GM18867 (cell line): ENCODE data around the gene NCOA7.
A peak's percentile ranks its signal among the peaks of the same experiment; 100 is the strongest.
"Not testable (repeated sequence)": the region's sequence is repeated elsewhere in the genome, so short reads cannot be mapped to it uniquely, and the experiment has no call there.

Source experiments
- ATAC-seq: cut with Tn5 transposase; IDR thresholded peaks from one replicate; pipeline ENCODE4 v1.9.1; 2021; ENCODE audit warnings: mild to moderate bottlenecking, moderate library complexity; ENCODE audit not compliant: unreplicated experiment

NCOA7 gene

DNA sequence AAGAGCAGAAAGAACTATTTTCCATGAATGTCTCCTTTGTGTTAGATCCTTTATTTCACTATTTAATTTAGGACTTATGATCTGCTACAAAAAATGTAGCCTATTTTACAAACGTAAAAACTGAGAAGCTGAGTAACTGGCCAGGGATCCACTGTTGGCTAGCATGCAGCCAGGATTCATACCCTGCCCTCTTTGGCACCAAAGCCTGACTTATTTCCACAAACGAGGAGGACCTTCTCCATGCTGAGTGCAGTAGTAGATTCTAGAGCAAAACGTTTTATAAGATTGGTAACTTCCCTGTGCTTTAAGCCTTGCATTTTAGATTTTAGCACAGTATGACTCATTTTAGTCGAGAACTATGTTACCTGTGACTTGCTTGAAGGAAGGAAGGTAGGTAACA is 74.3 kb downstream of the NCOA7 start:
- ATAC-seq = no peak

DNA sequence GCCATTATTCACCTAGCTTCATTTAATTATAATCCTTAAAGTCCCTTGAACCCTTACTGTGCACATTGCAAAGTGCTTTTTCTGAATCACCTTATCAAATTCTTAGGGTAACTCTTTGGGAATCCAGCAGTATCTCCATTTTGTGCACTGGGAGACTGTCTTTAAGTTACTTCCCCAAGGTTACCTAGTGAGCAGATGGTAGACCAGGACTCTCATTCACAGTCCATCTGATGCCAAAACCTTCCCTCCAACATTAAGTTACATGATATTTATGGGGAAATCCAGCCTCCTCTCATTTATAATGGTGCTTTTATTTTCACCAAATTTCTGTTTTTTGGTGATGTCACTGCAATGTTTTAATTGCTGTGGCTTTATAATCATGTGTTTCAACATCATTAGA is 75.7 kb downstream of the NCOA7 start:
- ATAC-seq = no peak

DNA sequence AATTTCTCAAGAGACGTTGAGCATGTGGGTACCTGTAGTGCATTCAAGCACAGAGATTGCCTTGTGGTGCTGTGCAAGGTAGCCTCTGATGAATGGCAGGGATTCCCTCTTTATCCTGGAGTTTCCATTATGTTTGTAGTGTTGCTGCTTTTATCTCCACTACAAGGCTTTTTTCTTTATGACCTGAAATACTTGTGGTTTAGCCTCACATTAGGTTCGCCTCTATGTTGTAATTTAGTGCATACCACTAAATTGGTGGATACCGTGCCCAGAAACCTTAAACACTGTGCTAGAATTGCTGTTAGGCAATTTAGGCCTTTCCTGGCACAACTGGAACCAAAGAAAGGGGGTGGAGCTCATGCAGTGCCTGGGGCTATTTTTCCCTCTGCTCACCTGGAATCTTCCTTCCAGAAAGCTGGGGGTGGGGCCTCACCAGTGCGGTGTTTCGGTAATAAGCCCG is 76.8 kb downstream of the NCOA7 start:
- ATAC-seq = no peak

DNA sequence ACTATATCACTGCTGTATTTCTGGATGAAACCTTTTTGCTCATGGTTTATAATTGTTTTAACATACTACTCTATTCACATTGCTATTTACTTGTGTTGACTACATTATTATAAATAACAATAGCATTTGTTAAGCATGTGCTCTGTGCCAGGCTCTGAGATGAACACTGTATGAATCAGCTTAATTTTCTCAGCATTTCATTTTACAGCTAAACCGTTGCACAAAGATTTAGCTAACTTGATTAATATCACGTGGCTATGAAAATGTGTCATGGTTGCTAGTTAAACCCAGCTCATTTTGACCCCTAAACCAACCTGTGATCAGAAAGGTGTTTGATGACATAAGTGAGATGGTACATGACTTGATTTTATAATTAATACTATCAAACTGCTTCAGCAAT is 77.5 kb downstream of the NCOA7 start:
- no peak for ATAC-seq

DNA sequence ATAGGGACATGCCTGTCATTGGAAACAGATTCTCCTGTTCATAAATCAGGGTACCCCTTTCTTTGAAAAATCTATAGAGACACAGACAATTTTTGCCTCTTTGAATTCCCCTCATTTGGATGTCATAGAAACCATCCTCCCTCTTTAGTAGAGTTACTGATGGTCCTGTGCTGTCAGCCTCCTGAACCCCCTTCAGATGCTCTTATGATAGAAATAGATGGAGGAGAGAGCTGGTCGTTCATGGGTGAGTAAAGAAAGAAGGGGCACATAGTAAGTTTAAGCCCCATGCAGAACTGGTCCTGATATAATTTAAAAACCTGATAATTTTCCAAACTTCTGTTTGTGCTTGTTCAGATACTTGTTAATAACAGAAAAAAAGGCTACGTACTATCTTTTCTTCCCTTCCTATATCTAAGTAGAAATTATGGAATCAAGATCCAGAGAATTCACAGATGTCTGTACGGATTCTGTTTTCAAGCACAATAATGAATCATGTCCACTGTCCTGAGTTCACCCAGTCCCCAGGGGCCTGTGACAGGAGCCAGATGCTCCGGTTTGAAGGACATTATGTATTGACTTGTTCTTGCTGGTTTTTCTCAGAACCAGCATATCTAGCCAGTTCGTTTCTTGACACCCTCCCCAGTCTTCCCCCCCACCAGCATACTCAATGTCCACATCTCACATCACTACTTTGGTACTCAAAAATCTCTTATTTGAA is 78.1 kb downstream of the NCOA7 start:
- no peak for ATAC-seq

DNA sequence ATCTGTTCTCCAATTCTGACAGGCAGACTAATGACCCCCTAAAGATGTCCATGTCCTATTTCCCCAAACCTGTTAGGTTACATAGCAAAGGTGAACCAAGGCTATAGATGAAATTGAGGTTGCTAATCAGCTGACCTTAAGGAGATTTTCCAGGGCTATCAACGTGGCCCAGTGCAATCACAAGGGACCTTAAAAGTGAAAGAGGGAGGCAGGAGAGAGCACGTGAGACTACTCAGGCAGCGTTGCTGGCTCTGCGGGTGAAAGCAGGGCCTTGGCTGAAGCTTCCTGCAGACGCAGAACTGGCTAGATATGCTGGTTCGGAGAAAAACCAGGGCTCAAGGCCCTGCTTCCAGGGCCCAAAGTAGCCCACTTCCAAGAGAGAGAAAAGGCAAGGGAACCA is 78.7 kb downstream of the NCOA7 start:
- ATAC-seq = no peak

DNA sequence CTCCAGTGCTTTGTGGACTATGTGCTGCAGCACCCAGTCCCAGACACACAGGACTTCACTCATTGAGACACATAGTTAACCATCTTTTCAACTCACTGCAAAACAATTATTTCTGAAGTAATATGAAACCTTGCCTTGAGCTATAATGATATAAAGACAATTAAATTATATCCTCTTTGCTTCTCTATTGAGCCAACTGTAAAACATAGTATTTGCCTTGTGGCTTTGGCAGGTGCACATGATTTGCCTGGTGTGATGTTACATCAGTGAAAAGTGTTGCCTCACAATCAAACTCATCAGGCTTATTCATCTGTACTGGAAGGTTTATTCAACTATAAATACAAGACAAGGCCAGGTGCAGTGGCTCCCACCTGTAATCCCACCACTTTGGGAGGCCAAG is 80.6 kb downstream of the NCOA7 start:
- no peak for ATAC-seq

DNA sequence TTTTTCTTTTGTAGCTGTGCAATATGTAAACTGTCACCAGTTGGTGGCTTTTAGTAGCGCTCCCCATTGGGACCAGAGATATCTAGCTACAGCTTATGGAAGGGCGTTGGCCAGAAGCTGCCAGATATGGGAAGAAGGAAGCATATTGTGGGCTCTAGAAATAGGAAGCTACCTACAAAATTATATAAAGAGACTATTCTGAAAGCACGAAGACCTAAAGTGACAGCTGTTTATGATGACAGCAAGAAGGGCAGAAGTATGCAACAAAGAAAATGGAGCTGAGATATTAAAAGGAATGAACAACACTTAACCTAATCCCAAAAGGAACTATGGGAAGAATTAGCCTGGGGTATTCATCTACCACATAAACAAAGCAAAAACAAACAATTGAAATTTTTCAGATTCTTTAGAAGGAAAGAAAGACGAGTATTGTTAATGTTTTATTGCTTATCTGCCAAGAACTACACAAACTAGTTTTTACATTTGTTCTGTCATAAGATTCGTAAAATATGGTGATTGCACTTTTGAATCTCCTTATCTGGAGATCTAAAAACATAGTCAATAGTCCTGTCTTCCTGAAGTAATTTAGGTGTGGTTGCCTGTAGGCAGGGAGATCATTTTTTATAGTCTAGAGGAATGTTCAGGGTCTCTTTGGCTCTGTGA is 81.6 kb downstream of the NCOA7 start:
- ATAC-seq = no peak

DNA sequence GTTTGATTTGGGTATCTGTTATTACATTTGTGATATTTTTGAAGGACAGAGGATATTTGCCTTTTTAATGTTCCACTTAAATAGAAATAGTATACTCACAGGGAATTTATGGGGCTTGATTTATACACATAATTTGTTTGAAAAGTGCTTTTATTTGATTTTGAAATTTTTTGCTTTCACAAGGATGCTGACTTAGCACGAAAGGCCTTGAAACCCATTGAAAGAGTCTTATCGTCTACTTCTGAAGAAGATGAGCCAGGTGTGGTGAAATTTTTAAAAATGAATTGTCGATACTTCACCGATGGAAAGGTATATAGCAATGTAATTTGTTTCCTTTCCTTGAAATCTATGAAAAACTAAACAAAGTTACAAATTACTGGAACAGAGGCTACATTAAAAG is 91.5 kb downstream of the NCOA7 start:
- no peak for ATAC-seq

DNA sequence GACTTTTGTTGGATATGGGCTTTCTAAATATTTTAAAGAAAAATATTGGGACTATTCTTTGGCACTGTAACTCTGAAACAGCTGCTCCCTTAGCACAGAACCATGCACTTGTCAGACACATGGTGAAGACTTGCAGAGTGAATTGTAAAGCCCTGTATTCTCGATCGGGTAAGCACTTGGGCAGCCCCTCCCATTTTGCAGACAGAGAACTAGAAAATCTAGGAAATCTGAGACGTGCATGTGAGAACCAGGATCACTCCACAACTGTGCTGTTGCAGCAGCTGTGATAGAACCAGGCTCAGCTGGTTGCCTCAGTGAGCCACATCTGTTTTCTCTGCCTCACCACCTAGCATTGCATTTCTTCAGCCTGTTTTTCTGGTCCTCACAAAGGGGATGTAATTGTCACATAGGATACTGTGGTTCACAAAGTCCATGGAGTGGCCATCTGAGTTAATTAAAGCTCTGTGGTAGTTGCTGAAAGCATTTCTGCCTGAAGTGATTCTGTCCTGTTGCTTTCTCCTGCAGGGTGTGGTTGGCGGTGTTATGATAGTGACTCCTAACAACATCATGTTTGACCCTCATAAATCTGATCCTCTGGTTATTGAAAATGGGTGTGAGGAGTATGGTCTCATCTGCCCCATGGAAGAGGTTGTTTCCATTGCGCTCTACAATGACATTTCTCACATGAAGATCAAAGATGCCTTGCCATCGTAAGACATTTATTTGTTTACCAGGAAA is 94.0 kb downstream of the NCOA7 start:
- ATAC-seq = no peak

DNA sequence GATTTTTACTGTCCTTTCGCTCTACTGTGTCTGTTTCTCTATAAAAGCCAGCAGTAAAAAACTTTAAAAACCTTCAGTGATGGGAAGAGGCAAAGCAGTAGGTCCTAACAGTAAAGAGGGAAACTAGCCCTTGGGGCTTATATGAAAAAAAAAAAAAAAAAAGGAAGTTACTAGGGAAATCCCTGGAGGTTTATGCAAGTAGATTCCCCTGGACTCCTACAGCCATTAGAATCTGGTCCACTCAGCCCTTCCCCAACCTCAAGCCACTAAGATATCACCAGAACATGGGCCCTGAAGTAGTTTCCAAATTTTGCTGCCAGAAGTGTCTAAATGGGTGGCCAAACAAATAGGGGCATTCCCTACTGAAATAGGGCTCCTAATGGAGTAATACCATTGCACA is 95.3 kb downstream of the NCOA7 start:
- no peak for ATAC-seq

DNA sequence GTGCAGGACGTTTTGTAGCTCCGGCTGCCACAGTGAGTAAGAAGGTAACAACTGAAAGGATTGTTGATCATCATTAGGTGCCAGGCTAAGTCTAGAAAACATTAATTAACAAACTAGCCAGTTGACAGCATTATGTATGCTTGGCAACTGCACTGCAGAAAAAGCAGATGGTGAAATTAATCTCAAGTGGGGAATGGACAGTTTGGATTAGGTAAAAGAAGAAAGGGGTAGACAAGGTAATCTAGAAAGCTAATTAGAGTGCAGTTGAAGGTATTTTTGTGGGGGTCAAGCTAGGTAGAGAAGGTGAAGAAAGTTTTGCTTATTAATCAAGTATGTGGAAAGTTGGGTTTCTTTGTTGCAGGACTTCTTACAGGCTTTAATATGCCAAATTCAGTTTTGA is 96.2 kb downstream of the NCOA7 start:
- ATAC-seq = no peak

DNA sequence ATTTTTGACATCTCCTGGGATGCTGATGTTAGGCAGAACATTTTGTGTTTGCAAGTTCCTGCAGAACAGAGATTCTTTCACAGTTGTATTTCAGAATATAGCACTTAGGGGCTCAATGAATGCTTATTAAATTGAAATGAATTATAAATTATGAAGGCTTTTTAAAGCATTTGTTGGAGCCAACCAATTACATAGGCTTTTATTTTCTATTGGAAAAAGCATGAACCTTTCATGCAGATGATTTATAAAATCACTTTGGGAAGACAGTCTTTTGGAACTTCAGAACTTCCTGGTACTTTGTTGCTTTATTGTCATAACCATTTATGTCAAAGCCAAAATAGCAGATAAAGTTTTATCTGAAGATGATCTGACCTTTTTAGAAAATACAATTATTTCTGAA is 96.6 kb downstream of the NCOA7 start:
- ATAC-seq = no peak

DNA sequence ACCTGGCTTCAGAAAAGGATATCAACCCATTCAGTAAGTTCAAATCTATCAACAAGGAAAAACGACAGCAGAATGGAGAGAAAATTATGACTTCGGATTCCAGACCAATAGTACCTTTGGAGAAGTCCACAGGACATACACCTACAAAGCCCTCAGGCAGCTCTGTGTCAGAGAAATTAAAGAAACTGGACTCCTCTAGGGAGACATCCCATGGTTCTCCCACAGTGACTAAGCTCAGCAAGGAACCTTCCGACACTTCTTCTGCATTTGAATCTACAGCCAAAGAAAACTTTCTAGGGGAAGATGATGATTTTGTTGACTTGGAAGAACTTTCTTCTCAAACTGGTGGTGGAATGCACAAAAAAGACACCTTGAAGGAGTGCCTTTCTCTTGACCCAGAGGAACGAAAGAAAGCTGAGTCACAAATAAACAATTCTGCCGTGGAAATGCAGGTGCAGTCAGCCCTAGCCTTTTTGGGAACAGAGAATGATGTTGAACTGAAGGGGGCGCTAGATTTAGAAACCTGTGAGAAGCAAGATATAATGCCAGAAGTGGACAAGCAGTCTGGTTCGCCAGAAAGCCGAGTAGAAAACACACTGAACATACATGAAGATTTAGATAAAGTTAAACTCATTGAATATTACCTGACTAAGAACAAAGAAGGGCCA is 98.4 kb downstream of the NCOA7 start:
- no peak for ATAC-seq

DNA sequence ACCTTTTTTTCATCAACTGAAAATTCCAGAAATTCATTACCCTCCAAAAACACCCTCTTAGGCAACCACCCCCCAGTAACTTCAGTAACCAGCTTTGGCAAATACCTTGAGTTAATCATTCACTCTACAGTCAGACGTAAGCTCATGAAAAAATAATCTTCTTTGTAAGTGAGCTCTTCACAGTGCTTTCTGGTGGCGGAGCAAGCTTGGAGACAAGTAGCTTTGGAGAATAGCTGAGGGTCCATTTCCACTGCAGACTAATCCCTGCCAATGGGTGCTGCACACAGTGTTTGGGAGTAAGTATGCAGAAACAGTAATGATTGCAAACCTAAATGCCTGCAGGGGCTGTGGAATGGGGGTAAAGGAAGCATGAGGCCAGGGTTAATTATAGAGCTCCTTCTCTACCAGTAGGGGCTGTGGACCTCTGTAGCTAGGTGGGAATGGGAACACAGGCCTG is 109.0 kb downstream of the NCOA7 start:
- no peak for ATAC-seq

DNA sequence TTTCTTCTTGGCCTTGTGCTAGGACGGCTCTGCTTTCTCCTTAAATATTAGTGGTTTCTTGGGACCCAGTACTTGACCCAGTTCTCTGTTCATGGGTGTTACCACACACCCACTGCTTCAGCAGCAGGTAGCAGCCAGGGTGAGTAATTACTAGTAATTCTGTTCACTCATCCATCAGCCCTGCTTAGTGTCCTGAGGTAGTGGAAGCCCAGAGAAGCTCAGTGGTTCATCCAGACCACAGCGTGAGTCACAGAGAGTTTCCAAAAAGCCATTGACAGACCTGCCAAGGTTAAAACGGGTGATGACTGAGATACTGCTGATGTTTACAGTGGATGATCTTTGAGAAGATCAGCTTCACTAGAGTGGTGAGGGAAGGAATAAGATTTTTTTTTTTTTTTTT is 114.1 kb downstream of the NCOA7 start:
- ATAC-seq = peak; percentile 84

DNA sequence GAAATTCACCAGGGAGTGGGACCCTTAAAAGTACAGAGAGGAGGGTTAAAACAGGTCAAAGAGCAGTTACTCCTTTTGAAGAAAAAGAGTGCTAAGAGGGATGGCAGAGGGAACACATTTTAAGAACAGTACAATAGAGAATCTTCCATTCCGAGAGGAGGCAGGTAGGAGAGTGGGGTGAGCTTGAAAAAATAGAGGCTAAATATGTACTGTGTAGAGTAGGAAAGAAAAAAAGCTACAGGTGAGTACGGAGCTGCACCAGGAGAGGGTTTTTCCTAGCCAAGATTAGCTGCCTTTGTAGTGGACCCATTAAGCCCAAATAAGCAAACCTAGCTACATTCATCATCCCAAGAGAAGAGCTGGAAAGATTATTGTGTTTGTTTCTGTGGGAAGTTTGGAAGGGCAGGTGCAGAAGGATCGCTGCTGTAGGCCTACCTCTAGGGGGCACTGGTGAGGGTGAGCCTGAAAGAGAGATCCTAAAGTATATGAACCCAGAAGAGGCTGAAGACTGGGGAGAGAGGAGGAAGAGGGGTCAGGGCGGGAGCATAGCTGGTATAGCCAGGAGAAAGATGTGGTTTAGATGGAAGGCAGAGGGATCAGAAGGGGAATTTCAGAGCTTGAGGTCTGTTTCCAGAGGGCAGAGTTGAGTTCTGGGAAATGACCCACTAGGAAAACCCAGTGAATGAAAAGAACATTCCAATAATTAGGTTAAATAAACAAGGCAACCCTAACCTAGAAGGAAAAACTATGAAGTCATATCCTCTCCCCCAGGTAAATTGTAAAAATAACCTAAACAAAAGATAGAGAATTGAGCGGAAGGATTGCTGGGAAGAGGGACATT is 115.6 kb downstream of the NCOA7 start:
- ATAC-seq = no peak

DNA sequence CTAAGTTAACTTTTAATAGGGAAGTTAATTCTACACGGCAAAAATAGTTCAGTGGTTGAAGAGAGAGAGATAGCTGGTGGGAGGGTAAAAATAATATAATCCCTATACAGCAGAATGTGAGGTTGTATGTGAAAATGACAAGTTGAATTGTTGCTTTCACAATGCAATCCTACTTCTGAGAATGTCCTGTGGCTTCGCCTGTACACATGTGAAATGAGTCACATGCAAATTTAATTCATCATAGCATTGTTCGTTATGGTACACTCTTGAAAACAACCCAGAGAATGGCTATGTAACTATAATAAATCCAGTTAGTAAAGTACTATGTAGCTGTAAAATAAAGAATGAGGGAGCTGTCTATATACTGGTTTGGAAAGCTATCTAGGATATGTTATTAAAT is 119.8 kb downstream of the NCOA7 start:
- peak; percentile 99 for ATAC-seq

DNA sequence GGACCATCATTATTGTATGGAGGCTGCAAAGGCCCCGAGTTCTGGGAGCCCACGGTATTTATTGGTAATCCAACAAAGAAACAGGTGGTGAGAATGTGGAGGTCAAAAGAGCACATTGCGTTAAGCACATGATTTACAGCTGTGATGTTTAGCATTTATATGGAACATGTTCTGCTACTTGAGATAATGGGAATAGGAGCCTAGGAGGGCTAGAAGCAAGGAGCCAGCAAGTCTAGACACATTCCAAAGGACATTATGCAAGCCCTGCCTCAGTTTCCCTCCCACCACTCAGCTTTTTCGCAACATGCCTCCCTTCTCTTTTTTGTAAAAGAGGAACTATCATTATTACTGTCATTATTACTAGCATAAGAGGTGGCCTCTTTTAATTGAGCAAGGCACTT is 120.3 kb downstream of the NCOA7 start:
- not testable (repeated sequence) for ATAC-seq

DNA sequence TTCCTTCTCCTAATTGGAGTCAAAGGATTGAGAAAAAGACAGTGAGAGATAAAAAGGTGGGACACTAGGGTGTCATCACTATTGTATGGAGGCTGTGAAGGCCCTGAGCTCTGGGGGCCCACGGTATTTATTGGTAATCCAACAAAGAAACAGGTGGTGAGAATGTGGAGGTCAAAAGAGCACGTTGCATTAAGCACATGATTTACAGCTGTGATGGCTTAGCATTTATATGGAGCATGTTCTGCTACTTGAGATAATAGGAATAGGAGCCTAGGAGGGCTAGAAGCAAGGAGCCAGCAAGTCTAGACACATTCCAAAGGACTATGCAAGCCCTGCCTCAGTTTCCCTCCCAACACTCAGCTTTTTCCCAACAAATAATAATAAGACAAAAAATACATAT is 121.7 kb downstream of the NCOA7 start:
- not testable (repeated sequence) for ATAC-seq

DNA sequence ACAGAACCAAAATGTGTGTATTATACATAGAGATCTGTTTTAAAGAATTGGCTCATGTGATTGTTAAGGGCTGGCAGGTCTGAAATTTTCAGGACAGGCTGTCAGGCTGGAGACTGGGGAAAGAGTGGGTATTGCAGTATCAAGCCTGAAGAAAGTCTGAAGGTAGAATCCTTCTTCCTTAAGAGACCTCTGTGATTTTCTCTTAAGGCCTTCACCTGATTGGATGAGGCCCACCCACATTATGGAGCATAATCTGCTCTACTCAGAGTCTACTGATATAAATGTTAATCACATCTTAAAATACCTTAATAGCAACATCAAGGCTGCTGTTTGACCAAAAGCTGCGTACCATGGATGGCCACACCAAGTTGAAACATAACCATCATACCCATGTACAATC is 122.4 kb downstream of the NCOA7 start:
- no peak for ATAC-seq
